Activated T-cell treated with anti-CD3 and anti-CD28 coated beads, Interleukin-2, amount 50 U/mL, for 48 hours (primary cell): Measurements from ENCODE around the gene IFI27L1.

ENCODE experiments used
- DNase-seq, 2 experiments: peaks; one replicate each; pipeline ENCODE4 v3.0.0-alpha.2; 2020

IFI27L1 gene

GRCh38 chr14:94081386-94081820, 293 bp downstream of the IFI27L1 start:
- no peak for DNase-seq

- DNase-seq, result no peak
Observed at GRCh38 chr14:94087891-94088290, 6.8 kb downstream of the IFI27L1 start.

GRCh38 chr14:94088516-94088915, 7.4 kb downstream of the IFI27L1 start:
- DNase-seq, result no peak

- DNase-seq, result no peak
Observed at GRCh38 chr14:94089479-94089878, 8.4 kb downstream of the IFI27L1 start.

DNA sequence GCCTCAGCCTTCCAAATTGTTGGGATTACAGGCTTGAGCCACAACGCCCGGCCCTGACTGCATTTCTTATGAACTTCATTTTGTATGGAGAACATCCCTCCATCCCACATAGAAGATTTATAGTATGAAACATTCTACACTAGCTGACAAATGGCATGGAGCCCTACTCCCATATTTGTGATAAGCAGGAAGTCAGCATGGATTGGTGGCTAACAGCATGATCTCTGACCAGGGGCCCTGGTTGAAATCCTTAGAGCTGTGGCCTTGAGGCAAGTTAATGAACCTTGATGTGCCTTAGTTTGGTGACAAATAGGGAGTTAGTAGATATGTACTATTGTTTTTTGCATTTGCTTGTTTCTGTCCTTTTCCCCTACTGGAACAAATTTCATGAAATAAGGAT, 12.3 kb downstream of the IFI27L1 start:
- DNase-seq, result no peak

DNA sequence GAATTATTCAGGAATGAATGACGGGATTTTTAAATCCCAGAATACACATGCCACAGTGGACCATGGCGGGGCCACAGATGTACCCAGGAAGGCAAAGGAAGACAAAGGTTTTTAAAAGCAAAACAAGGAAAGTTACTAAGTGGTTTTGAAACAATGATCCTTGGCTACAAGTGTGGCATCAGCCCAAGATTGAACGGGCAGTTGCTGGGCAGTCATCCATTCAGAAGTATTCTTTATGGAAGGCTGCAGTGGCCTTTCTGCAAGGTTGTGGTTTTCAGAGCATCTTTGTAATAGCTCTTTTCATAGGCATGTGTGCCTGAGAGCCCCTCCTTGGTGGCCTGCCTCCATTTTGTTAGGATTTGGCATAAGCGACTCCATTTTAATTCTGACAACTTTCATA, 16.0 kb downstream of the IFI27L1 start:
- DNase-seq, result no peak

DNA sequence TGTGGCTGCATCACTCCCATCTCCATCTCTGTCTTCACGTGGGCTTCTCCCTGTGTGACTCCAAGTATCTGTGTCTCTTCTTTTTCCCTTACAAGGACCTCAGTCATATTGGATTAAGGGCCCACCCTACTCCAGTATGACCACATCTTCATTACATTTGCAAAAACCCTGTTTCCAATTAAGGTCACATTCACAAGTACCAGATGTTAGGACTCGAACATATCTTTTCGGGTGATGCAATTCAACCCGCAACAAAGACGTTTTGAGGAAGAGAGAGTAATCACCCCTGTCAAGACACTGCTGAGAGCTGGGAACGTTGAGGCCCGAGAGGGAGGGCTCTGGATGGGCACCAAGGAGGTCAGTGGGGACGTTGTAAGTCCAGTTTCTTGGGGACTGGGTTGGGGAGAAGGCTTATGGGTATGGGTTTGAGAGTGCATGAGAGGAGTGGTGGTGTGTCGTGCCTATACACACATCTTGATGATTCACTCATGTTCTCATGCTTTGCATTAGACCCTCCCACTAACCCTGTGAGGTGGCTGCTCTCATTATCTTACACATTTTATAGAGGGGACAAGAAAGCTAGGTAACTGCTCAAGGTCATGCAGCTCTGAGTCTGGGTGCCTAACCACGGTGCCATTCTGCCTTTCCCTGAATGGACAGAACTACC, 17.3 kb downstream of the IFI27L1 start:
- no peak for DNase-seq

DNA sequence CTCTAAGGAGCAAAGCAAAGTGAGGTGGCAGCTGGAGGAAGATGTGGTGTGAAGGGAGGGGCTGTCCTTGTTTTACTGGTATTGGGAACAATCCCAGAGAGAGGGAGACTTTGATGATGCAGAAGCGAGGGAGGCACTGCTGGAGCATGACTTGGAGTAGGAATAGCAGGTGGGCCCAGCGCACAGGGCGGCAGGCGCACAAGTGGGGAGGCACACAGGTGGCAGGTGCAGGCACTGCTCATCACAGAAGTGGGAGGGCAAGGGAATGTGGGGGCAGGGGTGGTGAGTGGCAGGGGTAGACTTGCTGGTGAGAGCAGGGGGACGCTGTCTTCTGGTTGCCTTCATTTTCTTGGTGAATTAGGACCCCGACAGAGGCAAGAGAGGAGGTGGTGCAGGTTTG, 17.9 kb downstream of the IFI27L1 start:
- DNase-seq, result no peak

DNA sequence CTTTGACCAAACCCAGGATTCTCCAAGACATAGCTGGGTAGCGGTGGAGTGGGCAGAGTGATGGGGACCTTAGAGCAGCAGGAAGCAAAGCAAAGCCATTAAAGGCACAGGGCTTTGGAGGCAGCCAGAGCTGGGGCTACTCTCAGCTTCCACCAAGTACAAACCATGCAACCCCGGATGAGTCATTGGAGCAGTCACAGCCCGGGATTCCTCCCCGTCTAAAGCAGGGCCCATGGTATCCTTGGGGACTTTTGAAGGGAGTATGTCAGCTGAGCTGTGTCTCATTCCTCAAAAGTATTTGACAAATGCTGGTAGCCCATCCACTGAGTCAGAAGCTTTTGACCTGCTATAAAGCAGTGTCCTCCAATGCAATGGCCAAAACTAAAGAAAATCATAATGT, 19.7 kb downstream of the IFI27L1 start:
- DNase-seq, result no peak

GRCh38 chr14:94101748-94102147, 20.6 kb downstream of the IFI27L1 start:
- no peak for DNase-seq

- DNase-seq, result no peak
Observed at GRCh38 chr14:94102768-94103482, 21.8 kb downstream of the IFI27L1 start.

DNA sequence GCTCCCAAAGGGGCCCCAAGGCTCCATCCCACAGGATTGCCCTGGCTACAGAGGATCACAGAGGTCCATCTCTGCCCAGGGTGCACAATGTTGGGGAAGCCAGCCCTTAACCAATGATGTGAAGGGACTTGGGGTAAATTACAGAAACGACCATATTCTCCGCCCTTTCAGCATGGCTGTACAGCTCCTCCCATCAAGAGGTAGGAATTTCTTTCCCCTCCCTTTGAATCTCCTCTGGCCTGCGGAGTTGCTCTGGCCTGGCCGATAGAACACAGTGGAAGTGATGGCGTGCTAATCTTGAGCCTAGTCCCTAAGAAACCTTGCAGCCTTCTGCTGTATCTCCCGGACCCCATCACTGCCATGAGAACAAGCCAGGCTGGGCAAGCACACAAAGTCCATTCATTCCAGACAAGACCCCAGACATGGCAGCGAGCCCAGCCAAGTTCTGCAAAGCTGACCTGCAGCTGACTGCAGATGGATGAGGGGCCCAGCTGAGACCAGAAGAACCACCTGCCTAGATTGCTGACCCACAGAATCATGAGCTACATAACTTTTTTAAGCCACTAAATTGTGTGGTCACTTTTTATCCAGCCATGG, 22.5 kb downstream of the IFI27L1 start:
- no peak for DNase-seq

GRCh38 chr14:94104731-94105130, 23.6 kb downstream of the IFI27L1 start:
- no peak for DNase-seq

- peak in 1 of 2 experiments; percentile 2 for DNase-seq
Observed at GRCh38 chr14:94109915-94110250, 28.8 kb downstream of the IFI27L1 start.

- peak in 1 of 2 experiments; percentile 10 for DNase-seq
Observed at GRCh38 chr14:94110552-94111181, 29.6 kb downstream of the IFI27L1 start, which contains the start of gene IFI27. IFI27 (plus strand) TSS chr14:94110736.

GRCh38 chr14:94111276-94112095, 30.4 kb downstream of the IFI27L1 start:
- DNase-seq, result peak in 1 of 2 experiments; percentile 7

DNA sequence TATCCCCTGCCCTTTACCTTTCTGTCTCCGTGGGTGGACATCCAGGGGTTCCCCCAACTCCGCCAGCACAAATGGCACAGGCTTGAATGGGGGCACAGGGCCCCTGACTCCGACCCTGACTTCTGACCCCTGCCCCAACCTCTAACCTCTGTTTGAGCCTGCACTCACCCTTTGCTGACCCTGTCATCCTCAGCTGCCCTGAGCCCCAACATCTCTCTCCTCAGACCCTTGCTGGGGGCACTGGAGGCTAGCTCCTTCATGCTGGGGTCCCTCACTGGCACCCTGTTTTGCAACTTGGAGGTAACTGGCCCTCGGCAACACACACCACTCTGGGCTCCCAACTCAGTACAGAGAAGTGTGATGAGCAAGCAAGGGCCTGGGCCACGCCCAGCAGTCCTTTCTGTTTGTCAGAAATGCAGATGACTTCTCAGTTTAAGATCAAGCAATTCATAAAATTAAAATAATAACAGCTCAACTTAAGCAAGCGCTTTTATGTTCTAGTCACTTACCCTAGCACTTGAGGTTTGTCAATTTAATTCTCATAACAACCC, 31.5 kb downstream of the IFI27L1 start:
- peak in 1 of 2 experiments; percentile 4 for DNase-seq

DNA sequence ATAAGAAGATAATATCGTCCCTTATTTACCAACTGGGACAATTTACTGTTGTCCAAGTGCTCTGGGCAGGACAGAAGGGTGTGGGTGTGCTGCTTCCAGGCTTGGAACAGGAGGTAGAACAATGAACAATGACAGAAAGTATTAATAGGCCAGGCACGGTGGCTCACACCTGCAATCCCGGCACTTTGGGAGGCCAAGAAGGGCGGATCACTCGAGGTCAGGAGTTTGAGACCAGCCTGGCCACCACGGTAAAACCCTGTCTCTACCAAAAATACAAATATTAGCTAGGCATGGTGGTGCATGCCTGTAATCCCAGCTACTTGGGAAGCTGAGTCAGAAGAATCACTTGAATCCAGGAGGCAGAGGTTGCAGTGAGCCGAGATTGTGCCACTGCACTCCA, 32.0 kb downstream of the IFI27L1 start:
- no peak for DNase-seq

GRCh38 chr14:94113490-94113889, 32.4 kb downstream of the IFI27L1 start:
- DNase-seq, result no peak

- no peak for DNase-seq
Observed at GRCh38 chr14:94113908-94114588, 32.9 kb downstream of the IFI27L1 start.

- no peak for DNase-seq
Observed at GRCh38 chr14:94114589-94115057, 33.5 kb downstream of the IFI27L1 start.
